IMR-90 (cell line): ENCODE data around the gene TYMS. TPM values are rescaled to one million over a fixed set of nuclear protein-coding genes. Genes with fewer than 3 reads are reported as not detected.

ENCODE experiments used
- ATAC-seq: fragments of 200-7000 bp; cut with Tn5 transposase; 2 replicates; pipeline ENCODE4 v1.9.1; 2020; ENCODE audit warnings: low read depth, mild to moderate bottlenecking, moderate library complexity
- BruUV-seq: library from RNA; stranded (reverse); fragments of 400-500 nt; replicated peaks from 2 replicates; lab custom pipeline; 2021; lab: Mats Ljungman, UMichigan
- CTCF ChIA-PET: fragments of 300-600 bp; formaldehyde crosslinking; extraction: SDS; loops from one replicate; lab custom pipeline; 2021; ENCODE audit warnings: antibody characterized with exemption; lab: Yijun Ruan, JAX
- POLR2A ChIA-PET: fragments of 300-600 bp; sonication (Branson Sonifier 250); formaldehyde crosslinking; loops from one replicate; lab custom pipeline; 2022; ENCODE audit warnings: antibody characterized with exemption; ENCODE audit not compliant: unreplicated experiment; lab: Charles Lee
- DNase-seq: peaks from one replicate; pipeline ENCODE4 v3.0.0; 2013
- H2AFZ ChIP-seq: replicated peaks from 2 replicates; pipeline ENCODE3; 2013; ENCODE audit warnings: low read length, mild to moderate bottlenecking; ENCODE audit not compliant: poor library complexity
- H2AK5ac ChIP-seq: 2 replicates; pipeline ENCODE4 v1.6.1; 2013; ENCODE audit warnings: low read depth, low read length, inconsistent platforms
- H2AK9ac ChIP-seq: replicated peaks from 2 replicates; pipeline ENCODE3; 2013; ENCODE audit warnings: mild to moderate bottlenecking, low read depth, low read length, moderate library complexity; ENCODE audit not compliant: poor library complexity
- H2BK120ac ChIP-seq: 2 replicates; pipeline ENCODE4 v1.6.1; 2013; ENCODE audit warnings: low read depth, low read length, inconsistent platforms
- H2BK15ac ChIP-seq: 3 replicates; pipeline ENCODE4 v1.6.1; 2013; ENCODE audit warnings: low read depth, low read length, inconsistent platforms
- H2BK20ac ChIP-seq: 2 replicates; pipeline ENCODE4 v1.6.1; 2013; ENCODE audit warnings: low read depth, mild to moderate bottlenecking, inconsistent platforms, low read length, moderate library complexity
- H2BK5ac ChIP-seq: 2 replicates; pipeline ENCODE4 v1.6.1; 2013; ENCODE audit warnings: mild to moderate bottlenecking, low read depth, low read length, inconsistent platforms; ENCODE audit not compliant: poor library complexity, severe bottlenecking
- H3K14ac ChIP-seq: replicated peaks from 2 replicates; pipeline ENCODE4 v1.6.1; 2013; ENCODE audit warnings: low read depth, low read length, inconsistent platforms
- H3K18ac ChIP-seq: 2 replicates; pipeline ENCODE4 v1.6.1; 2013; ENCODE audit warnings: low read depth, low read length, control low read depth
- H3K23ac ChIP-seq: 2 replicates; pipeline ENCODE4 v1.6.1; 2013; ENCODE audit warnings: low read depth, low read length, inconsistent platforms
- H3K27ac ChIP-seq: 2 replicates; pipeline ENCODE4 v1.5.1; 2013; ENCODE audit warnings: mild to moderate bottlenecking, control low read depth, low read length; ENCODE audit not compliant: insufficient read depth
- H3K27me3 ChIP-seq: 2 replicates; pipeline ENCODE4 v1.6.1; 2013; ENCODE audit warnings: low read length; ENCODE audit not compliant: control insufficient read depth, insufficient read depth
- H3K36me3 ChIP-seq: 2 replicates; pipeline ENCODE4 v1.6.1; 2013; ENCODE audit warnings: low read length, mixed read lengths; ENCODE audit not compliant: control insufficient read depth, insufficient read depth
- H3K4ac ChIP-seq: 2 replicates; pipeline ENCODE4 v1.6.1; 2013; ENCODE audit warnings: low read depth, low read length, inconsistent platforms
- H3K4me1 ChIP-seq: 2 replicates; pipeline ENCODE4 v1.6.1; 2013; ENCODE audit warnings: low read length, mixed read lengths; ENCODE audit not compliant: control insufficient read depth, insufficient read depth
- H3K4me2 ChIP-seq: 2 replicates; pipeline ENCODE4 v1.6.1; 2013; ENCODE audit warnings: low read depth, mild to moderate bottlenecking, control low read depth, low read length, moderate library complexity
- H3K4me3 ChIP-seq: 2 replicates; pipeline ENCODE4 v1.5.1; 2013; ENCODE audit warnings: low read depth, mild to moderate bottlenecking, control low read depth, low read length, moderate library complexity; ENCODE audit not compliant: insufficient read depth
- H3K56ac ChIP-seq: 2 replicates; pipeline ENCODE4 v1.6.1; 2013; ENCODE audit warnings: low read length, inconsistent platforms; ENCODE audit not compliant: insufficient read depth; ENCODE audit errors: extremely low read depth
- H3K79me1 ChIP-seq, 2 experiments: 2 replicates each; pipeline ENCODE4 v1.6.1; 2013; ENCODE audit warnings: low read length in 2 of 2, inconsistent platforms in 1 of 2, low read depth in 1 of 2
- H3K9ac ChIP-seq: 2 replicates; pipeline ENCODE4 v1.6.1; 2013; ENCODE audit warnings: low read depth, low read length, control low read depth
- H3K9me1 ChIP-seq: 2 replicates; pipeline ENCODE4 v1.6.1; 2013; ENCODE audit warnings: low read length, inconsistent platforms; ENCODE audit not compliant: insufficient read depth
- H3K9me3 ChIP-seq: 2 replicates; pipeline ENCODE4 v1.6.1; 2013; ENCODE audit warnings: low read length; ENCODE audit not compliant: control insufficient read depth, insufficient read depth
- H4K20me1 ChIP-seq: 2 replicates; pipeline ENCODE4 v1.6.1; 2013; ENCODE audit warnings: low read length, inconsistent platforms; ENCODE audit not compliant: insufficient read depth
- H4K5ac ChIP-seq: 2 replicates; pipeline ENCODE4 v1.6.1; 2013; ENCODE audit warnings: mild to moderate bottlenecking, low read depth, low read length, control low read depth
- H4K8ac ChIP-seq, 2 experiments: 2 replicates each; pipeline ENCODE4 v1.6.1; 2013; ENCODE audit warnings: low read depth in 2 of 2, low read length in 2 of 2, control low read depth in 1 of 2, inconsistent platforms in 1 of 2
- H4K91ac ChIP-seq: 2 replicates; pipeline ENCODE4 v1.6.1; 2013; ENCODE audit warnings: low read depth, low read length, inconsistent platforms; ENCODE audit not compliant: insufficient read depth
- BHLHE40 ChIP-seq: fragments of 150-350 bp; IDR thresholded peaks from 2 replicates; pipeline ENCODE4 v1.6.1; 2016; ENCODE audit warnings: mild to moderate bottlenecking, low read depth, low read length
- CEBPB ChIP-seq: IDR thresholded peaks from 2 replicates; pipeline ENCODE4 v1.6.1; 2012; ENCODE audit warnings: low read depth, low read length, improper control_type of control experiment
- CHD1 ChIP-seq: IDR thresholded peaks from 2 replicates; pipeline ENCODE4 v1.6.1; 2012; ENCODE audit warnings: low read depth, low read length, improper control_type of control experiment
- ELK1 ChIP-seq: fragments of 150-350 bp; IDR thresholded peaks from 2 replicates; pipeline ENCODE4 v1.6.1; 2016; ENCODE audit warnings: low read depth, mild to moderate bottlenecking, low read length, moderate library complexity, borderline replicate concordance
- MAFK ChIP-seq: IDR thresholded peaks from 2 replicates; pipeline ENCODE4 v1.6.1; 2012; ENCODE audit warnings: low read depth, low read length, improper control_type of control experiment
- MXI1 ChIP-seq: IDR thresholded peaks from 2 replicates; pipeline ENCODE4 v1.6.1; 2012; ENCODE audit warnings: low read depth, mild to moderate bottlenecking, low read length, moderate library complexity, borderline replicate concordance
- POLR2A ChIP-seq: IDR thresholded peaks from 2 replicates; pipeline ENCODE4 v1.6.1; 2012; ENCODE audit warnings: mild to moderate bottlenecking, low read depth, low read length
- RAD21 ChIP-seq: IDR thresholded peaks from 2 replicates; pipeline ENCODE4 v1.6.1; 2012; ENCODE audit warnings: low read length, improper control_type of control experiment
- SMC3 ChIP-seq: fragments of 150-350 bp; IDR thresholded peaks from 2 replicates; pipeline ENCODE4 v1.6.1; 2016; ENCODE audit warnings: low read depth, mild to moderate bottlenecking, antibody characterized with exemption, low read length, moderate library complexity
- WGBS, 2 experiments: methylation state at CpG; one replicate each; pipeline versions ENCODE4 v1.1.5 to v1.1.7; 2013; ENCODE audit warnings: missing lambda C conversion rate in 2 of 2; ENCODE audit not compliant: insufficient read length in 1 of 2; ENCODE audit errors: extremely low coverage in 2 of 2; 5-methylcytosine and 5-hydroxymethylcytosine counted together
- dilution Hi-C: fragments of 300-500 bp; cut with HindIII; formaldehyde crosslinking; loops from one replicate; pipeline ENCODE4 v1.14.3; 2018; ENCODE audit warnings: low sequenced_read_pairs; ENCODE audit not compliant: unreplicated experiment
- in situ Hi-C: fragments of 300-500 bp; cut with MboI; formaldehyde crosslinking; loops from 3 replicates; pipeline ENCODE4 v1.14.3; 2019; ENCODE audit warnings: low sequenced_read_pairs, inconsistent platforms, mixed read lengths
- intact Hi-C: fragments of 100-400 bp; cut with micrococcal nuclease; formaldehyde crosslinking; loops from 2 replicates; pipeline ENCODE4 v1.10.0; 2022
- polyA plus RNA-seq, 3 experiments: library from polyadenylated mRNA; depleted of rRNA; stranded (reverse); fragments of >200 nt; gene quantifications; 2 replicates each; pipeline ENCODE4 v1.2.3, GENCODE V29; 2012; ENCODE audit warnings: low replicate concordance in 1 of 3
- total RNA-seq: library from RNA; depleted of rRNA; stranded (reverse); fragments of >200 nt; gene quantifications from 2 replicates; pipeline ENCODE4 v1.2.3, GENCODE V29; 2012
- TF ChIP-seq, protein P1 (sequence below): fragments of 150-350 bp; IDR thresholded peaks from 2 replicates; pipeline ENCODE4 v1.6.1; 2017; ENCODE audit warnings: mild to moderate bottlenecking, antibody characterized with exemption, low read length, low read depth

Gene TYMS
- total and polyA plus RNA-seq, 2 of the 4 experiments (the other 2 are of a cell fraction) = 28.3 to 92.2 TPM

GRCh38 chr18:685438-685837, 28.0 kb downstream of the TYMS start:
- no TSS peak for BruUV-seq
- Histone ChIP-seq H2BK20ac (no peak overlapping the region), H3K9ac (no peak overlapping the region), H3K23ac (no peak overlapping the region), H3K79me1 (no peaks in the 10 kb centered on the region), H3K56ac (no peak overlapping the region), H4K20me1 (no peaks in the 10 kb centered on the region; the same call in 1 of the 2 replicates), H3K9me3 (no peaks in the 10 kb centered on the region), H3K4me1 (no peaks in the 10 kb centered on the region), H3K9me1 (peaks cover 7% of the 10 kb centered on the region), H2BK120ac (no peak overlapping the region), H3K4me3 (no peak overlapping the region), H2AFZ (no peak overlapping the region), H3K36me3 (peaks cover 23% of the 10 kb centered on the region), H4K8ac (no peak overlapping the region), H3K4me2 (no peak overlapping the region), H3K4ac (no peak overlapping the region), H4K91ac (no peak overlapping the region), H2AK5ac (no peak overlapping the region), H3K14ac (no peak overlapping the region), H2BK15ac (no peak overlapping the region), H3K27me3 (no peaks in the 10 kb centered on the region), H3K18ac (no peak overlapping the region), H4K5ac (no peak overlapping the region), H2BK5ac (no peak overlapping the region), H3K27ac (no peak overlapping the region), H2AK9ac (no peak overlapping the region)
- intact Hi-C loops (no loop called here), dilution Hi-C loops (no loop called here), in situ Hi-C loops (no loop called here)
- no CpG with 5 or more reads among the region's 3 CpGs for WGBS, 2 experiments
- TF ChIP-seq, protein P1, sequence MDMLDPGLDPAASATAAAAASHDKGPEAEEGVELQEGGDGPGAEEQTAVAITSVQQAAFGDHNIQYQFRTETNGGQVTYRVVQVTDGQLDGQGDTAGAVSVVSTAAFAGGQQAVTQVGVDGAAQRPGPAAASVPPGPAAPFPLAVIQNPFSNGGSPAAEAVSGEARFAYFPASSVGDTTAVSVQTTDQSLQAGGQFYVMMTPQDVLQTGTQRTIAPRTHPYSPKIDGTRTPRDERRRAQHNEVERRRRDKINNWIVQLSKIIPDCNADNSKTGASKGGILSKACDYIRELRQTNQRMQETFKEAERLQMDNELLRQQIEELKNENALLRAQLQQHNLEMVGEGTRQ = no peak
- TF ChIP-seq BHLHE40 = no peak
- TF ChIP-seq MAFK = no peak
- no peak for TF ChIP-seq RAD21
- TF ChIP-seq POLR2A = no peak
- no peak for TF ChIP-seq ELK1
- TF ChIP-seq MXI1 = no peak
- TF ChIP-seq SMC3 = no peak
- TF ChIP-seq CEBPB = no peak
- no peak for TF ChIP-seq CHD1
- CTCF ChIA-PET = interaction anchor here (1.3 kb wide), 1 partner anchor 19 kb away, joined by 3 read pairs; no protein-coding TSS in a partner anchor
- no peak for DNase-seq
- POLR2A ChIA-PET = no interaction called here
- no peak for ATAC-seq
